ENCODE results near the gene TBX22.
"Not testable (repeated sequence)": the region's sequence is repeated elsewhere in the genome, so short reads cannot be mapped to it uniquely, and the experiment has no call there.

TBX22 gene, protein sequence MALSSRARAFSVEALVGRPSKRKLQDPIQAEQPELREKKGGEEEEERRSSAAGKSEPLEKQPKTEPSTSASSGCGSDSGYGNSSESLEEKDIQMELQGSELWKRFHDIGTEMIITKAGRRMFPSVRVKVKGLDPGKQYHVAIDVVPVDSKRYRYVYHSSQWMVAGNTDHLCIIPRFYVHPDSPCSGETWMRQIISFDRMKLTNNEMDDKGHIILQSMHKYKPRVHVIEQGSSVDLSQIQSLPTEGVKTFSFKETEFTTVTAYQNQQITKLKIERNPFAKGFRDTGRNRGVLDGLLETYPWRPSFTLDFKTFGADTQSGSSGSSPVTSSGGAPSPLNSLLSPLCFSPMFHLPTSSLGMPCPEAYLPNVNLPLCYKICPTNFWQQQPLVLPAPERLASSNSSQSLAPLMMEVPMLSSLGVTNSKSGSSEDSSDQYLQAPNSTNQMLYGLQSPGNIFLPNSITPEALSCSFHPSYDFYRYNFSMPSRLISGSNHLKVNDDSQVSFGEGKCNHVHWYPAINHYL
- 0 reads per million in 2 donors for total RNA-seq

DNA sequence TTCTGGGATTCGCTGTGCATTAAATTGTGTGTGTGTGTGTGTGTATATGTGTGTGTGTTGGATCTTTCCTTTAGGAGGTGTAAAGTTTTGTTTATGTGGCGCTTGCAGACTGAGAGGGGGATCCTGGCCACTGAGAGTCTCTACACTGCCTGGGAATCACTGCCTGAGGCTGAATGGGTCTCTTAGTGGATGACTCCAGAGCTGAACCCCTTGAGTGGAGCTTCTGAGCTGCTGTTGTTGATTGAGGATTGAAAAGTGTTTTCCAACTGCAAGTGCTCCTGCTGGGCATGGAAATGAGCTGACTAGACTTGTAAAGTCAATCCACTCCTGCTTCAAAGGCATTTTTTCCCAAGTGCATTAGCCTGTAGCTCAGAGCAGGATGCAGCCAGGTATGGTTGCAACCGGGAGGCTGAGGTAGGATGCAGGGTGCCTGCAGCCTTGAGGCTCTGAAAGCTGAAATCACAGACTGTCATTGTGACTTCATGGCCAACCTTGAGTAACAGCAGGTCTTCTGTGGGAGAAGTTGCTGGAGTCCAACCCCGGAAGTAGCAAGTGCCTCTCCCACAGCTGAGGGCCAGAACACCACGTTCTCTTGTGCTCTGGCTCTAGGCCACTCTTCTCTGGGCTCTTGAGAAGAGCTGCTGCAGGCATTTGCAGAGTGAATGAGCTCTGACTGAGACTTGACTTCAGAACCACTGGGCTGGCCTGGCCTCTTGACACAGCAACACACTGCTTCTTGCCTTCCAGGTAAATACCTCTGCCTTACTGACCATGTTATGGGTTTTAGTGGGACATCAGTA is at the start of gene TBX22:
Gene TBX22 (plus strand): TSS at position 613 of the 800 bp plus-strand sequence. CDS start 7,517 bp downstream, outside the sequence.
- DNase-seq: no peak

DNA sequence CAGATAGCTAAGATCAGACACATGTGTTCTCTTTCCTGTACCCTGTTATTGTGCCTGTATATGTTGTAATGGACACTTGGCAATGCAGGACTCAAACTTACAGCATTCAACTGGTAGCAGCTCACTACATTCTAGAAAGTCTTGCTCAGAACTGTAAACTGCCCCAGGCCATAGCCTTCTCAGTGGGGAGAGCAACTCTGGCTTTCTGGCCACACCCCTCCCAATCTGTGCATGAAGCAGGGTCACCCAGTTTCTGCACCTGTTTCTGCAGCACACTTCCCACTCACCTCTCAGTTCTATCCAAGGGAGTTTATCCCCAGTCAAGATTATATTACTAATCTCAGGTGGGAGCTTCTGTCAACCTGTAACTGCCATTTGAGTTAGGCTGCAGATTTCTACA is 38.9 kb upstream of the TBX22 start:
- DNase-seq: no peak

DNA sequence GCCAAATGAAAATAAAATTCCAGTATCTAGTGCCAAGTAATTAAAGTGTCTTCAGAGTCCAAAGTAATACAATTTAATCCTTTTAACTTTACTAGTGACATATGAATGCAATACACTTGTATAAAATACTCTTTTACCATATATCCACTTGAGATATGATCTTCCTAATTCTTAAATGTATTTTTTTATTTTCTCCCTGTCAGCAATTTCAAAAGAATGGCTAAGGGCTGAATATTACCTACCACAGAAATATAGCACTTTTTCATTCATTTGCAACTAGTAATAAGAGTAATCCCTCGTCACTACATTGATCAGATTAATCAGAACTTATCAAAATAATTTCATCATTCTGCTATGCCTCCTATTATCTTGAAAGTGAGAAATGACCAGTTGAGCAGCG is 10.1 kb upstream of the TBX22 start:
- no peak for DNase-seq

DNA sequence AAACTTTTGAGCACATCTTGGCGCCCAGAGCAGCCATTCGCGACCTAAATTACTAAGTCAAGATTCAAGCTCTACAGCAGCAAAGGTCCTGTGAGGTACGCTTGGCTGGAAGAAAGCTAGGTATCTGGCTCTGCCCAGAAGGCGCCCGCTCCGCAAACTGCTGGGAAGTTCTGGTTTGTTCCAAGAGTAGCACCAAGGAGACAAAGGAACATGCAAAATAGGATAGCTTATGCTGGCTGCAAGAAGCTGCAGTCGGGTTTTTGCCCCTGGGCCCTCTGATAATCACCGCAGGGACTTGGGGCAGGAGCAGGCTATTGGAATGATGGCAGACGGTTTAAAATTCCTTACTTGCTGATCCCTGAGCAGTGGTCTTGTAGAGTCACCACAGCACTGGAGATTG is 3.0 kb upstream of the TBX22 start:
- no peak for DNase-seq

DNA sequence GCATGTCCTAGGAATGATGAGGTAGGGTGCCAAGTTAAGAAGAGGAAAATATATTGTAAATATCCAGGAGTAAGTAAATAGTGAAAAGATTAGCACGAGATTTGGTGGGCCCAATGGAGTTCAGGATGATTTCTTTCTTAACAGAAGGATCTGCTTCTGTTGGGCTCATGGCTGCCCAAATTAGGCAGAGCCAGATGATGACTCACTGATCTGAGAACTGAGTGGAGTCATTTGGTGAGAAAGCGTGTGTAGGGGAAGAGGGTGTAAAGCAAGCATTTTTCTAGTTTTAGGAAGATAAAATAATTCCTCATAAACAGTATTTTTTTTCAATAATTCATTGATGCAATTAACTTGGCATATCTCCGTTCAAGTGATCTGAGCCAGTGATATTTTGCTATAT is 1.6 kb downstream of the TBX22 start:
- DNase-seq: no peak

DNA sequence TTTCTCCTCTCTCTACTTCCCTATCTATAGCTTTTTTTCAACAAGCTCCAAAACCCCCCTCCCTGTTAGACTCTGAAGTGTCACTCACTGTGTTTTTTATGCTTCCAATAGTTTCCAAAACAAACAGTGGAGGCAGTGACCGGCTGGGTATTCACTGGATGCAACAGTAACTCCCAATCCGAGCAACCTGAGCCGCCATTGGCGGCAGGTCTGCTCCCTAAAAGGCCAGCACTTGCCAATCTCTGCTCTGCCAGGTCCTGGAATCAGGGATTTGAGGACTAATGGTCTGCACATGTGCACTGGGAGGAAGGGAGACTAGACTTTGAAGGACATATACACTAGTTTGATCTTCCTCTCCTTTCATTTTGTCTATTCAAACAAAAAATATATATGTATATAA is 7.1 kb downstream of the TBX22 start:
- DNase-seq: no peak

DNA sequence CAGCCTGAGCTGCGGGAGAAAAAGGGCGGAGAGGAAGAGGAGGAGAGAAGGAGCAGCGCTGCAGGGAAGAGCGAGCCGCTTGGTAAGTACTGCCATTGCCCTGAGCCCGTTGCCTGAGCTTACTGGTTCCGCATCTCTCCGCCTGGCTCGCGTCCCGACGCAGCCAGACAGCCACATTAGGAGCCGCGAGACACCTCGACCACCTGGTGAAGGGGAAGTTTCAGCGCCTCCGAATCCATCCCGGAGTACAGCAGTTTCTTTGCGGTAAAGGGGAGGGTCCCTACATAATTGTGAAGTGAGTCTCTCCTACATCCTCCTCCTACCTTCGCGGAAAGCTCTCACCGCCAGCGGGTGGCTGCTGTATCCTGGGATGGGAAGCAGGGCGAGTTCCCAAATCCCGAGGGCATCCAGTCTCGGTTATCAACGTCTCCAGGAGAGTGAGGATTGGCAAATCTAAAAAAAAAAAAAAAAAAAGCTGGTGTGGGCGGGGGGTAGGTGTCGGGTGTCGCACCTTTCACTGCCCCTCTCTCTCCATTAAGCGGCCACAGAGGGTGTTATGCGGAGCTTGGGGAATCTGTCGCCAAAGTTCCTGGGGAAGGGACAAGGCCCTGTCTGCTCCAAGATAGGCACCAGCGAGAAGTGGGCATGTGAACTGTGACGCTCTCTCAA is 7.9 kb downstream of the TBX22 start:
- no peak for DNase-seq

DNA sequence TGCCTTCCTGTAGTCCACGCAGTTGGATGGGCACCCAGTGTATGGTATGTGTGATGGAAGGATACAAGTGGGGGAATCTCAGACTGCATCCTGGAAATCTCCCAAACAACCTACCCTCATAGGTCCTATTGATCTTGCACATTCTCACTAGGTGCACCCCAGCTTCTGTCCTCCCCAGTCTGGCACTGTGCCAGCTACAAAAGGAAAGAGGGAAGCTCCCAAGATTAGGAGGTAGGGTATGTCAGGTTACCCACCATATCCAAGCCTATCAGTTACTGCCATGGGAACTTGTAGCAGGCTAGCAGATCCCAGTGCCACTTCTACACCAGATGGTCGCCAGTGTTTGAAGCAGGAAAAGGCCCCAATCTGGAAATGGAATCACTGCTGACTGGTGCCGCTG is 11.6 kb downstream of the TBX22 start:
- DNase-seq: no peak

DNA sequence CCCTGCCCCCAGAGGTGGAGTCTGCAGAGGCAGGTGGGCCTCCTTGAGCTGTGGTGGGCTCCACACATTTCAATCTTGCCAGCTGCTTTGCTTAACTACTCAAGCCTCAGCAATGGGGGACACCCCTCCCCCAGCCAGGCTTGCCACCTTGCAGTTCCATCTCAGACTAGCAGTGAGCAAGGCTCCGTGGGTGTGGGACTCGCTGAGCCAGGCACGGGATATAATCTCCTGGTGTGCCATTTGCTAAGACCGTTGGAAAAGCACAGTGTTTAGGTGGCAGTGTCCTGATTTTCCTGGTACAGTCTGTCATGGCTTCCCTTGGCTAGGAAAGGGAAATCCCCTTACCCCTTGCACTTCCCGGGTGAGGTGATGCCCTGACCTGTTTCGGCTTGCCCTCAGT is 51.6 kb downstream of the TBX22 start:
- DNase-seq: not testable (repeated sequence)

DNA sequence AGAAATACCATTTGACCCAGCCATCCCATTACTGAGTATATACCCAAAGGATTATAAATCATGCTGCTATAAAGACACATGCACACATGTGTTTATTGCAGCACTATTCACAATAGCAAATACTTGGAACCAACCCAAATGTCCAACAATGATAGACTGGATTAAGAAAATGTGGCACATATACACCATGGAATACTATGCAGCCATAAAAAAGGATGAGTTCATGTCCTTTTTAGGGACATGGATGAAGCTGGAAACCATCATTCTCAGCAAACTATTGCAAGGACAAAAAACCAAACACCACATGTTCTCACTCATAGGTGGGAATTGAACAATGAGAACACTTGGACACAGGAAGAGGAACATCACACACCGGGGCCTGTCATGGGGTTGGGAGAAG is 61.1 kb downstream of the TBX22 start:
- DNase-seq: not testable (repeated sequence)
